K562 (cell line): ENCODE measurements around the gene ZBTB16. TPM values are rescaled to one million over a fixed set of nuclear protein-coding genes. Genes with fewer than 3 reads are reported as not detected.

Experiments used
- ATAC-seq: fragments of 200-7000 bp; cut with Tn5 transposase; 3 replicates; pipeline ENCODE4 v1.9.1; 2020; ENCODE audit warnings: moderate library complexity
- BruUV-seq: library from RNA; stranded (reverse); fragments of 400-500 nt; replicated peaks from 2 replicates; lab custom pipeline; 2021; lab: Mats Ljungman, UMichigan
- CTCF ChIA-PET: fragments of 300-600 bp; formaldehyde crosslinking; extraction: SDS; loops from one replicate; lab custom pipeline; 2021; ENCODE audit warnings: low intra/inter-chr PET ratio; lab: Yijun Ruan, JAX
- POLR2A ChIA-PET: fragments of 300-600, 350-650 bp; sonication (Branson Sonifier 250); formaldehyde crosslinking; extraction: SDS; loops from one replicate; lab custom pipeline; 2021; ENCODE audit warnings: antibody characterized with exemption, inconsistent platforms; lab: Yijun Ruan, JAX
- DNase-seq, 4 experiments: peaks; one replicate each; pipeline versions ENCODE4 v3.0.0 to v3.0.0-alpha.2; 2011 to 2018; ENCODE audit warnings: low spot score in 3 of 4, mixed read lengths in 3 of 4; ENCODE audit errors: extremely low read depth in 1 of 4
- FAIRE-seq: peaks from 2 replicates; lab custom pipeline; 2011; peaks lifted over from hg19 to GRCh38; lab: Jason Lieb, UNC
- H2AFZ ChIP-seq: 2 replicates; pipeline ENCODE4 v1.6.0; 2011; ENCODE audit warnings: low read depth, low read length, control low read depth, inconsistent platforms
- H3K27ac ChIP-seq: fragments of 200-600 bp; 3 replicates; pipeline ENCODE4 v1.8.0; 2011; ENCODE audit warnings: low read depth, mild to moderate bottlenecking, control low read depth, inconsistent platforms, low read length, moderate library complexity, mixed read lengths; ENCODE audit errors: extremely low read depth
- H3K27me3 ChIP-seq, 2 experiments: fragments of 300-600 bp in 1 of 2; 2 replicates in 1 of 2; 3 replicates in 1 of 2; pipeline versions ENCODE4 v1.6.0 to v1.8.0; 2011; ENCODE audit warnings: inconsistent platforms in 2 of 2, low read length in 2 of 2, mild to moderate bottlenecking in 1 of 2, mixed read lengths in 1 of 2, moderate library complexity in 1 of 2; ENCODE audit not compliant: control insufficient read depth in 2 of 2, insufficient read depth in 2 of 2
- H3K36me3 ChIP-seq: fragments of 300-600 bp; 3 replicates; pipeline ENCODE4 v1.8.0; 2011; ENCODE audit warnings: mild to moderate bottlenecking, low read length, inconsistent platforms; ENCODE audit not compliant: control insufficient read depth, insufficient read depth
- H3K4me1 ChIP-seq, 2 experiments: fragments of 200-600 bp in 1 of 2; replicated peaks in 1 of 2; 2 replicates in 1 of 2; 3 replicates in 1 of 2; pipeline versions ENCODE4 v1.5.1 to v1.8.0; 2011; ENCODE audit warnings: inconsistent platforms in 2 of 2, low read length in 2 of 2, mild to moderate bottlenecking in 1 of 2, mixed read lengths in 1 of 2, moderate library complexity in 1 of 2; ENCODE audit not compliant: control insufficient read depth in 2 of 2, insufficient read depth in 2 of 2
- H3K4me2 ChIP-seq: 2 replicates; pipeline ENCODE4 v1.6.1; 2011; ENCODE audit warnings: low read length, control low read depth, inconsistent platforms, mixed read lengths; ENCODE audit not compliant: insufficient read depth
- H3K4me3 ChIP-seq: fragments of 200-600 bp; sonication (generic), shearing (Covaris generic); 2 replicates; pipeline ENCODE4 v1.5.1; 2016; ENCODE audit warnings: control low read depth, inconsistent platforms
- H3K79me2 ChIP-seq: fragments of 200-600 bp; 3 replicates; pipeline ENCODE4 v1.8.0; 2011; ENCODE audit warnings: low read length, inconsistent platforms; ENCODE audit not compliant: control insufficient read depth, insufficient read depth
- H3K9ac ChIP-seq, 2 experiments: 2 replicates each; pipeline versions ENCODE4 v1.6.0 to v1.6.1; 2011; ENCODE audit warnings: low read depth in 2 of 2, low read length in 2 of 2, control low read depth in 1 of 2, inconsistent platforms in 1 of 2, mild to moderate bottlenecking in 1 of 2, mixed read lengths in 1 of 2; ENCODE audit not compliant: insufficient read depth in 1 of 2
- H3K9me1 ChIP-seq: one replicate; pipeline ENCODE4 v1.6.0; 2011; ENCODE audit warnings: inconsistent platforms, mild to moderate bottlenecking, low read length, moderate library complexity; ENCODE audit not compliant: control insufficient read depth, insufficient read depth
- H3K9me3 ChIP-seq: replicated peaks from 2 replicates; pipeline ENCODE4 v1.5.1; 2011; ENCODE audit warnings: low read depth, low read length, inconsistent platforms; ENCODE audit not compliant: control insufficient read depth, insufficient read depth
- H4K20me1 ChIP-seq: replicated peaks from 2 replicates; pipeline ENCODE4 v1.6.1; 2011; ENCODE audit warnings: low read length, inconsistent platforms, mixed read lengths; ENCODE audit not compliant: control insufficient read depth, insufficient read depth
- ARID2 ChIP-seq: fragments of 450-650 bp; IDR thresholded peaks from 2 replicates; pipeline ENCODE4 v1.6.1; 2017; ENCODE audit warnings: antibody characterized with exemption, mild to moderate bottlenecking
- CHCHD3 ChIP-seq: fragments of 250-450 bp; sonication (Bioruptor Pico); IDR thresholded peaks from 2 replicates; pipeline ENCODE4 v2.1.2; 2022; ENCODE audit warnings: mild to moderate bottlenecking
- GTF2F1 ChIP-seq: IDR thresholded peaks from 2 replicates; pipeline ENCODE4 v1.6.1; 2011; ENCODE audit warnings: low read depth, low read length, improper control_type of control experiment
- KDM1A ChIP-seq, 2 experiments: fragments of 450-650 bp; IDR thresholded peaks; 2 replicates each; pipeline ENCODE4 v1.6.1; 2016; ENCODE audit warnings: mild to moderate bottlenecking in 2 of 2
- PHB2 ChIP-seq: fragments of 450-650 bp; IDR thresholded peaks from 2 replicates; pipeline ENCODE4 v1.6.1; 2017; ENCODE audit warnings: low read depth
- REST ChIP-seq, 2 experiments: fragments of 450-650 bp; formaldehyde crosslinking in 1 of 2; IDR thresholded peaks; 2 replicates each; pipeline versions ENCODE4 v1.4.0 to v1.6.1; 2014 to 2020; ENCODE audit warnings: mild to moderate bottlenecking in 2 of 2, borderline replicate concordance in 1 of 2, low read depth in 1 of 2
- SMARCC2 ChIP-seq: fragments of 450-650 bp; IDR thresholded peaks from 2 replicates; pipeline ENCODE4 v1.6.1; 2017; ENCODE audit warnings: antibody characterized with exemption, moderate library complexity, mild to moderate bottlenecking, low read depth
- STAT6 ChIP-seq: sonication (generic); formaldehyde crosslinking; IDR thresholded peaks from 2 replicates; pipeline ENCODE4 v1.8.1; 2023; ENCODE audit warnings: mild to moderate bottlenecking, missing genetic modification reagents
- ZNF212 ChIP-seq: fragments of 450-650 bp; formaldehyde crosslinking; IDR thresholded peaks from 2 replicates; pipeline ENCODE4 v1.4.0; 2020; ENCODE audit warnings: mild to moderate bottlenecking
- ZNF263 ChIP-seq: sonication (generic); formaldehyde crosslinking; IDR thresholded peaks from 2 replicates; pipeline ENCODE4 v1.8.0; 2022; ENCODE audit warnings: mild to moderate bottlenecking, missing genetic modification reagents, borderline replicate concordance
- ZNF586 ChIP-seq: fragments of 450-650 bp; formaldehyde crosslinking; conservative IDR thresholded peaks from 2 replicates; pipeline ENCODE4 v1.4.0; 2020; ENCODE audit warnings: mild to moderate bottlenecking, moderate library complexity
- ZNF780A ChIP-seq: fragments of 250-450 bp; sonication (Bioruptor Pico); IDR thresholded peaks from 2 replicates; pipeline ENCODE4 v1.5.0; 2021; ENCODE audit warnings: mild to moderate bottlenecking
- WGBS: fragments of 100-300 bp; shearing (Covaris generic); methylation state at CpG from one replicate; pipeline ENCODE4 v1.1.6; 2016; ENCODE audit warnings: low coverage, mixed read lengths; ENCODE audit not compliant: insufficient coverage; ENCODE audit errors: missing lambda C conversion rate; 5-methylcytosine and 5-hydroxymethylcytosine counted together
- in situ Hi-C: fragments of 300-500 bp; cut with MboI; formaldehyde crosslinking; loops from 4 replicates; pipeline ENCODE4 v1.15.0; 2018; ENCODE audit warnings: inconsistent platforms, mixed read lengths
- intact Hi-C: fragments of 100-400 bp; cut with micrococcal nuclease; formaldehyde crosslinking; loops from 2 replicates; pipeline ENCODE4 v1.14.2; 2022
- polyA plus RNA-seq, 8 experiments: library from polyadenylated mRNA; depleted of rRNA in 4 of 8; stranded (reverse) in 5 of 8; unstranded in 3 of 8; fragments of >200 nt; fragmentation: Nextera tagmentation in 2 of 8; fragmentation: Illumina TruSeq in 1 of 8; extraction: Ambion mirVana in 2 of 8; extraction: Trizol in 1 of 8; gene quantifications; 2 replicates each; pipeline versions ENCODE4 v1.2.1 to v1.2.3, GENCODE V29; 2011 to 2014; ENCODE audit warnings: inconsistent platforms in 1 of 8, missing spikeins in 1 of 8
- total RNA-seq, 7 experiments: library from RNA; depleted of rRNA in 6 of 7; stranded (reverse); fragments of >200 nt in 6 of 7; fragmentation: Illumina TruSeq in 2 of 7; extraction: Trizol in 2 of 7; gene quantifications; 2 replicates each; pipeline versions ENCODE4 v1.2.1 to v1.2.3, GENCODE V29; 2011 to 2021; ENCODE audit warnings: low replicate concordance in 1 of 7

The ZBTB16 gene
- total and polyA plus RNA-seq, 9 of the 15 experiments (the other 6 are each of a cell fraction or from before 2014, with no cell fraction given): 0.06 to 0.40 (median 0.24) TPM; not detected in 4

GRCh38 chr11:114289779-114290178 lies 230.3 kb downstream of the ZBTB16 start:
- DNase-seq: no peak
- Histone ChIP-seq H3K9me1 (no peaks in the 10 kb centered on the region), H4K20me1 (no peaks in the 10 kb centered on the region), H2AFZ (no peak overlapping the region), H3K4me2 (no peak overlapping the region), H3K9ac (no peak overlapping the region), H3K27ac (no peak overlapping the region), H3K36me3 (no peaks in the 10 kb centered on the region), H3K9me3 (no peaks in the 10 kb centered on the region), H3K79me2 (no peaks in the 10 kb centered on the region), H3K27me3 (no peaks in the 10 kb centered on the region), H3K4me1 (peaks cover 2 to 23% of the 10 kb centered on the region in 2 experiments; a peak in 4 of 5 replicates), H3K4me3 (no peak overlapping the region)
- CTCF ChIA-PET: no interaction called here
- intact Hi-C loops (no loop called here), in situ Hi-C loops (loop anchor here (10.0 kb wide), 2 partner anchors 475 to 1455 kb away; no protein-coding TSS in a partner anchor)
- WGBS: 43% methylated on average over 5 of the region's 5 CpGs
- BruUV-seq: no TSS peak
- FAIRE-seq: no peak
- peak; percentile 52 for ATAC-seq
- POLR2A ChIA-PET: interaction anchor here (1.0 kb wide), 1 partner anchor 9 kb away, joined by 3 read pairs; no protein-coding TSS in a partner anchor
- TF ChIP-seq ARID2 (no peak), ZNF263 (CRISPR knock-in tag) (no peak), STAT6 (CRISPR knock-in tag) (no peak), PHB2 (no peak), GTF2F1 (no peak), SMARCC2 (no peak), KDM1A (IDR thresholded peaks at IDR 0.05) (no peak), ZNF212 (no peak), CHCHD3 (CRISPR knock-in tag) (no peak), ZNF586 (CRISPR knock-in tag) (no peak), ZNF780A (CRISPR knock-in tag) (no peak), REST (IDR thresholded peaks at IDR 0.05; ENCODE audit: borderline replicate concordance) (no peak), REST (CRISPR knock-in tag; IDR thresholded peaks at IDR 0.05; ENCODE audit: low read depth) (no peak)
